OCI-LY3 (cell line): ENCODE results near the gene CCDC59.

Experiments
- EZH2phosphoT487 ChIP-seq: fragments of 200-600 bp; shearing (Covaris generic); IDR thresholded peaks from 2 replicates; pipeline ENCODE4 v1.6.1; 2018; ENCODE audit warnings: antibody characterized with exemption, mixed run types, low read depth
- TF ChIP-seq, protein P1 (sequence below): fragments of 200-600, 300-600 bp; sonication (generic); IDR thresholded peaks from 2 replicates; pipeline ENCODE4 v1.5.1; 2014; ENCODE audit warnings: antibody characterized with exemption, low read length, low read depth

- TF ChIP-seq, protein P1, sequence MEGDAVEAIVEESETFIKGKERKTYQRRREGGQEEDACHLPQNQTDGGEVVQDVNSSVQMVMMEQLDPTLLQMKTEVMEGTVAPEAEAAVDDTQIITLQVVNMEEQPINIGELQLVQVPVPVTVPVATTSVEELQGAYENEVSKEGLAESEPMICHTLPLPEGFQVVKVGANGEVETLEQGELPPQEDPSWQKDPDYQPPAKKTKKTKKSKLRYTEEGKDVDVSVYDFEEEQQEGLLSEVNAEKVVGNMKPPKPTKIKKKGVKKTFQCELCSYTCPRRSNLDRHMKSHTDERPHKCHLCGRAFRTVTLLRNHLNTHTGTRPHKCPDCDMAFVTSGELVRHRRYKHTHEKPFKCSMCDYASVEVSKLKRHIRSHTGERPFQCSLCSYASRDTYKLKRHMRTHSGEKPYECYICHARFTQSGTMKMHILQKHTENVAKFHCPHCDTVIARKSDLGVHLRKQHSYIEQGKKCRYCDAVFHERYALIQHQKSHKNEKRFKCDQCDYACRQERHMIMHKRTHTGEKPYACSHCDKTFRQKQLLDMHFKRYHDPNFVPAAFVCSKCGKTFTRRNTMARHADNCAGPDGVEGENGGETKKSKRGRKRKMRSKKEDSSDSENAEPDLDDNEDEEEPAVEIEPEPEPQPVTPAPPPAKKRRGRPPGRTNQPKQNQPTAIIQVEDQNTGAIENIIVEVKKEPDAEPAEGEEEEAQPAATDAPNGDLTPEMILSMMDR, result no peak
- no peak for TF ChIP-seq EZH2phosphoT487
Observed at GRCh38 chr12:82400819-82401218, 42.6 kb upstream of the CCDC59 start.
